ENCODE results near the gene MAP1S. TPM values are rescaled to one million over a fixed set of nuclear protein-coding genes. Genes with fewer than 3 reads are reported as not detected.

MAP1S gene
- polyA plus RNA-seq, 1 of the 3 experiments (the other 2 are of a cell fraction): 18.4 TPM

DNA sequence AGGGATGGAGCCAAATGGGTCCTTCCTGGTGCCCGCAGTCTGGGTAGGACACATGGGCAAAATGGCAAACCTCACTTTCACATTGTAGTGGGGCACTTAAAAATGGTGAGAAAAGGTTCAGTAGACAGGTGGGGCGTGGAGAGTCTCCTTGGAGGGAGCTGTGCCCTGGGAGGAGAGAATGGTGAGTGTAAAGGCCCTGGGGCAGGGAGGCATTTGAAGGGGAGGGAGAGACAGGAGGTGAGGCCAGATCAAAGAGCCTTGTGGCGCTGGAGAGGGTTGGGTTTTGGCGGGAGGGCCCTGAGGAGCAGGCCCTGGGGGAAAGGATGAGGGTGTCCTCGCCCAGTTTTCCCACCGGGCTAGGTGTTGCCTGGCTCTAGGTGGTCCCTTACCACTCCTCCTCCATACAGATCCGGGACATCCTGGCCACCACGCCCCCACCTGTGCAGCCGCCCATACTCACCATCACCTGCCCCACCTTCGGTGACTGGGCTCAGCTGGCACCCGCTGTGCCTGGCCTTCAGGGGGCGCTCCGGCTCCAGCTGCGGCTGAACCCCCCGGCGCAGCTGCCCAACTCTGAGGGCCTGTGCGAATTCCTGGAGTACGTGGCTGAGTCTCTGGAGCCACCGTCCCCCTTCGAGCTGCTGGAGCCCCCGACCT lies 6.3 kb downstream of the MAP1S start:
- Histone ChIP-seq H3K79me2 (ENCODE audit: insufficient read depth) (peaks cover 46% of the 10 kb centered on the region), H3K27ac (ENCODE audit: low read depth in 2 of 2, low read length in 1 of 2) (no peak overlapping the region), H3K9me2 (no peaks in the 10 kb centered on the region), H4K20me1 (ENCODE audit: insufficient read depth) (peaks cover 39% of the 10 kb centered on the region), H2AFZ (ENCODE audit: low read depth) (no peak overlapping the region), H3K27me3 (ENCODE audit: insufficient read depth) (no peaks in the 10 kb centered on the region), H3K36me3 (replicated peaks in 1 of 2; ENCODE audit: control insufficient read depth in 1 of 2, insufficient read depth in 2 of 2, low read length in 1 of 2) (peaks cover 33 to 36% of the 10 kb centered on the region in 2 experiments), H3K4me1 (ENCODE audit: control insufficient read depth in 1 of 2, insufficient read depth in 2 of 2, low read depth in 1 of 2, low read length in 1 of 2) (peaks cover 6 to 18% of the 10 kb centered on the region in 2 experiments; a peak in 2 of 4 replicates), H3K9me3 (no peaks in the 10 kb centered on the region), H3K4me3 (ENCODE audit: low read depth in 2 of 2, low read length in 1 of 2) (no peak overlapping the region), H3K4me2 (no peak overlapping the region), H3K9ac (no peak overlapping the region), H3F3A (replicated peaks; ENCODE audit: insufficient read depth) (peaks cover 3% of the 10 kb centered on the region)
- 93% methylated on average over 5 of the region's 21 CpGs for WGBS (ENCODE audit: low lambda C conversion rate)
- peak; percentile 38 for TF ChIP-seq RAD21 (IDR thresholded peaks at IDR 0.05; ENCODE audit: low read length)
- no peak for TF ChIP-seq NFIC (IDR thresholded peaks at IDR 0.05; ENCODE audit: borderline replicate concordance)
- no peak for TF ChIP-seq ELF1 (IDR thresholded peaks at IDR 0.05)
- TF ChIP-seq, protein P1, sequence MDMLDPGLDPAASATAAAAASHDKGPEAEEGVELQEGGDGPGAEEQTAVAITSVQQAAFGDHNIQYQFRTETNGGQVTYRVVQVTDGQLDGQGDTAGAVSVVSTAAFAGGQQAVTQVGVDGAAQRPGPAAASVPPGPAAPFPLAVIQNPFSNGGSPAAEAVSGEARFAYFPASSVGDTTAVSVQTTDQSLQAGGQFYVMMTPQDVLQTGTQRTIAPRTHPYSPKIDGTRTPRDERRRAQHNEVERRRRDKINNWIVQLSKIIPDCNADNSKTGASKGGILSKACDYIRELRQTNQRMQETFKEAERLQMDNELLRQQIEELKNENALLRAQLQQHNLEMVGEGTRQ (IDR thresholded peaks at IDR 0.05; ENCODE audit: borderline replicate concordance, low read depth, low read length): no peak
- no peak for TF ChIP-seq MEF2A (IDR thresholded peaks at IDR 0.05; ENCODE audit: borderline replicate concordance, low read depth)
- TF ChIP-seq RFX5 (IDR thresholded peaks at IDR 0.05; ENCODE audit: low read length): no peak
- no peak for TF ChIP-seq MXI1 (IDR thresholded peaks at IDR 0.05; ENCODE audit: low read depth, low read length)
- no peak for TF ChIP-seq POLR2AphosphoS5 (IDR thresholded peaks at IDR 0.05; ENCODE audit: low read depth, low read length)
- TF ChIP-seq CHD2 (IDR thresholded peaks at IDR 0.05; ENCODE audit: low read length, partially characterized antibody): no peak
- TF ChIP-seq CTCF (IDR thresholded peaks at IDR 0.05): peak; percentile 52
- TF ChIP-seq, protein P2, sequence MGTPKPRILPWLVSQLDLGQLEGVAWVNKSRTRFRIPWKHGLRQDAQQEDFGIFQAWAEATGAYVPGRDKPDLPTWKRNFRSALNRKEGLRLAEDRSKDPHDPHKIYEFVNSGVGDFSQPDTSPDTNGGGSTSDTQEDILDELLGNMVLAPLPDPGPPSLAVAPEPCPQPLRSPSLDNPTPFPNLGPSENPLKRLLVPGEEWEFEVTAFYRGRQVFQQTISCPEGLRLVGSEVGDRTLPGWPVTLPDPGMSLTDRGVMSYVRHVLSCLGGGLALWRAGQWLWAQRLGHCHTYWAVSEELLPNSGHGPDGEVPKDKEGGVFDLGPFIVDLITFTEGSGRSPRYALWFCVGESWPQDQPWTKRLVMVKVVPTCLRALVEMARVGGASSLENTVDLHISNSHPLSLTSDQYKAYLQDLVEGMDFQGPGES (IDR thresholded peaks at IDR 0.05; ENCODE audit: low read depth, low read length): no peak
- no peak for TF ChIP-seq RCOR1 (IDR thresholded peaks at IDR 0.05; ENCODE audit: low read length)
- no peak for TF ChIP-seq GATA2 (CRISPR knock-in tag; IDR thresholded peaks at IDR 0.05)
- no peak for TF ChIP-seq TAF1 (IDR thresholded peaks at IDR 0.05; ENCODE audit: borderline replicate concordance, low read depth, low read length)
- no peak for TF ChIP-seq SMC3 (IDR thresholded peaks at IDR 0.05; ENCODE audit: low read depth, low read length)
- no peak for TF ChIP-seq TCF12 (IDR thresholded peaks at IDR 0.05)
- no peak for TF ChIP-seq ZBTB33 (IDR thresholded peaks at IDR 0.05; ENCODE audit: borderline replicate concordance, low read depth)
- CTCF ChIA-PET: interaction anchor here (0.7 to 1.6 kb wide), 10 partner anchors 9 to 129 kb away, joined by 3 to 6 read pairs (median 3); no protein-coding TSS in a partner anchor
- POLR2A ChIA-PET: interaction anchor here (0.9 kb wide), 1 partner anchor 119 kb away, joined by 3 read pairs; no protein-coding TSS in a partner anchor
- DNase-seq: peak; percentile 67

Measured in SK-N-SH (cell line).